NCI-H2171 (cell line): ENCODE data around the gene SCLY.

Experiments
- DNase-seq: peaks from one replicate; lab custom pipeline; 2025; lab: John Stamatoyannopoulos, UW

Gene SCLY

DNA sequence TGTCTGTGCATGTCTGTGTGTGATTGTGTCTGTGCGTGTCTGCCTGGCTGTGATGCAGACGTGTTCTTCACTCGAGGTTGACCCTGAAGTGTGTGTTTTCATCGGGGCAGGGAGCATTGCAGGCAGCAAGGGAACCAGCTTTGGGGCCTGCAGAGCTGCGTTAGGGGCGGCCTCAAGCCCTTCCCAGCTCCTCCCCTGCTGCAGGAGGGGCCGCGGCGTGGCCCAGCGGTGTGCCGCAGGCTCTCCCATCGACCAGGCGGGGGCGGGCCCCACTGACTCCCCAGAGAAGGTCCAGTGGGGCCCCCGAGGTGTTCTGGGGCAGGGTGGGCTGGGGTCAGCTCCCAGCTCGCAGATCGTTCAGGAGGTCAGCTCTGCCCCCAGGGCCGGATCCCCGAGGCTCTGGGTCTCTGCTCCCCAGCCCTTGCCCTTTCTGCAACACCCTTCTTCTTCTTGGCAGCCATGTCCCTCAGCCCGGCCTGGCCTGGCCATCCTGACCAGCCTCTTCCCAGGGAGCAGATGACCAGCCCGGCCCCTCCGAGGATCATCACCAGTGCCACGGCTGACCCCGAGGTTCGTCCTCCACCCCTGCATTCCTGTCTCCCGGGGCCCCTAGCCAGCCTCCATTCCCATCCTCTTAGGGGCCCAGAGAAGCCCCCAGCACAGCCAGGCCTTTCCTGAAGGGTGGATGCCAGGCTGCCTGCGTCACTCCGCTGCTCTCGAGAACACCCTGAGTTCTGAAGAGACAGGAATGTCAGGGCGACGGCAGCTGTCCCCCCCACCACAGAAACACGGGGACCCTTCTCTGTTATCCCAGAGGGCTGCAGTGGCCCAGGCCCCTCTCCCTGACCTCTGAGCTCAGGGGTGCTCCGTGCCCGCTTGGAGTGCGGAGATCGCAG is 66.6 kb downstream of the SCLY start:
- no peak for DNase-seq

DNA sequence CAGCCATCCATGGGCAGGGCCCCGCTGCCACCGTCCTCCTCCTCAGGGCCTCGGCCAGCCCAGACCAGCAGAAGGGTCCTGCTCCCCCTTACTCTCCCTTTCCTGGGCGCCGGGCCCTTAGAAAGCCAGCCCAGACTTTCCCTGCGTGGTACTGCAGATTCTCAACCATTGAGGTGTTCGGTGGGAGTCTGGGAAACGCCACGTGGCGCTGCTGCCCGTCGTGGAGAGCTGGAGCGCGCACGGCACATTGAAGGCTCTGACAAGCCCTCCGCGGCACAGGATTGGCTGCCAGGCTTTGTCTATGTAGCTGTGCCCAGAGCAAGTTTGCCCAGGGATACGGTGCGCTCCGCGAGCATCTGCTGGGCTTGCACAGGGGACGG is 67.2 kb downstream of the SCLY start:
- no peak for DNase-seq

DNA sequence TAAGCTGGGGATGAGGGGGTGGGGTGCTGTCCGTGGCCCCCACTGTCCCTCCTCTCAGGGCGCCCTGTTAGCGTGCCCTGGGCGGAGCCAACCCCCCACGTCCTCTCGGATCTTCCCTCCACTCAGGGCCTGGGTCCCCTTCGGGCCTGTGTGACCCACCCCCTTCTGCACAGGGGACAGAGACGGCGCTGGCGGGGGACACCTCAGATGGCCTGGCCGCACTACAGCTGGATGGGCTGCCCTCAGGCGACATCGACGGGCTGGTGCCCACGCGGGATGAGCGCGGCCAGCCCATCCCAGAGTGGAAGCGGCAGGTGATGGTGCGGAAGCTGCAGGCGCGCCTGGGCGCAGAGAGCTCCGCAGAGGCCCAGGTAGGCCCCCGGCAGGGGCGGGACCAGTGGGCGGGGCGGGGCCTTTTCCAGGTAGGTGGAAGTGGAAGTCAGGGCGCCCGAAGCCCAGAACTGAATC is 67.8 kb downstream of the SCLY start:
- DNase-seq = no peak

DNA sequence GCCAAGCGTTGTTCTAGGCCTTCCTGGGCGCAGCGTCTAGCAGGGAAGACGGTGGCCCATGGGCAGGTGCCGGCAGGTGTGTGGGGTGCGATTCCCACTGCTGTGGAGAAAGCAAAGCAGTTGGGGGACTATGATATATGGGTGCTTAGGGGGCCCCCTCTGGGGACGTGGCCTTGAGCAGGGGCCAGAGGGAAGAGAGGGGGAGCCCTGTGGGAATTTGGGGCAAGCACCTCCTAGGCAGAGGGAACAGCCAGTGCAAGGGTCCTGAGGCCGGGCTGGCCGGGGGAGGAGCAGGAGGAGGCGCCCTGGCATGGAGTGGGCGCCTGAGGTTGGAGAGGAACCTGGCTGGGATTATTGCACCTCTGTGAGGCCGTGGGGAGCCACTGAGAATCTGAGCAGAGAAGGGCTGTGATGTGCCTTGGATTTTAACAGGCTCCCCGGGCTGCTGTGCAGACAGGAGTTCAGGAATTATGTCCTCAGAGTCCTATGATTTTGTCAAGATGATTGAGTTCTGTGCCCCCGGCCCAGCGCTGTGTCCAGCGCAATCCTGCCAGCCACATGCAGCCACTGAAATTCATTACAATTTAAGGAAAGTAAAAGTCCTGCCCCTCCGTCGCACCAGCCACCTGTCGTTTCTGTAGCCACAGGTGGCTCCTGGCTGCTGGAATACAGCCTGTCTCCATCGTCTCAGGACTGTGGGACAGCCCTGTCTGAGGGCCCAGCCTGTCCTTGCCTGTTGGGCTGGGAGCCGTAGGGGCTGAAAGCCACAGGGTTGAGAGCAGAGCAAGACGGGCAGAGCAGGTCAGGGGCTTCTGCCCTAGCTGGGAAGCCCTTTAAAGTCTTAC is 68.6 kb downstream of the SCLY start:
- no peak for DNase-seq

DNA sequence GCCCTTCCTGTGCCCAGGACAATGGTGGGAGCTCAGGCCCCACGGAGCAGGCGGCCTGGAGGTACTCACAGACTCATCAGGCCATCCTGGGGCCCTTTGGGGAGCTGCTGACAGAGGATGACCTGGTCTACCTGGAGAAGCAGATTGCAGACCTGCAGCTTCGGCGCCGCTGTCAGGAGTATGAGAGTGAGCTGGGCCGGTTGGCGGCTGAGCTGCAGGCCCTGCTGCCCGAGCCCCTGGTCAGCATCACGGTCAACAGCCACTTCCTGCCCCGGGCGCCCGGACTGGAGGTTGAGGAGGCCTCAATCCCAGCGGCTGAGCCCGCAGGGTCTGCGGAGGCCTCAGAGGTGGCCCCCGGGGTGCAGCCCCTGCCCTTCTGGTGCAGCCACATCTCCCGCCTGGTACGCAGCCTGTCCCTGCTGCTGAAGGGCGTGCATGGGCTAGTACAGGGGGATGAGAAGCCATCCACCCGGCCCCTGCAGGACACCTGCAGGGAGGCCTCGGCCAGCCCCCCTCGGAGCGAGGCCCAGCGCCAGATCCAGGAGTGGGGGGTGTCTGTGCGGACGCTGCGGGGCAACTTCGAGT is 69.4 kb downstream of the SCLY start:
- no peak for DNase-seq

DNA sequence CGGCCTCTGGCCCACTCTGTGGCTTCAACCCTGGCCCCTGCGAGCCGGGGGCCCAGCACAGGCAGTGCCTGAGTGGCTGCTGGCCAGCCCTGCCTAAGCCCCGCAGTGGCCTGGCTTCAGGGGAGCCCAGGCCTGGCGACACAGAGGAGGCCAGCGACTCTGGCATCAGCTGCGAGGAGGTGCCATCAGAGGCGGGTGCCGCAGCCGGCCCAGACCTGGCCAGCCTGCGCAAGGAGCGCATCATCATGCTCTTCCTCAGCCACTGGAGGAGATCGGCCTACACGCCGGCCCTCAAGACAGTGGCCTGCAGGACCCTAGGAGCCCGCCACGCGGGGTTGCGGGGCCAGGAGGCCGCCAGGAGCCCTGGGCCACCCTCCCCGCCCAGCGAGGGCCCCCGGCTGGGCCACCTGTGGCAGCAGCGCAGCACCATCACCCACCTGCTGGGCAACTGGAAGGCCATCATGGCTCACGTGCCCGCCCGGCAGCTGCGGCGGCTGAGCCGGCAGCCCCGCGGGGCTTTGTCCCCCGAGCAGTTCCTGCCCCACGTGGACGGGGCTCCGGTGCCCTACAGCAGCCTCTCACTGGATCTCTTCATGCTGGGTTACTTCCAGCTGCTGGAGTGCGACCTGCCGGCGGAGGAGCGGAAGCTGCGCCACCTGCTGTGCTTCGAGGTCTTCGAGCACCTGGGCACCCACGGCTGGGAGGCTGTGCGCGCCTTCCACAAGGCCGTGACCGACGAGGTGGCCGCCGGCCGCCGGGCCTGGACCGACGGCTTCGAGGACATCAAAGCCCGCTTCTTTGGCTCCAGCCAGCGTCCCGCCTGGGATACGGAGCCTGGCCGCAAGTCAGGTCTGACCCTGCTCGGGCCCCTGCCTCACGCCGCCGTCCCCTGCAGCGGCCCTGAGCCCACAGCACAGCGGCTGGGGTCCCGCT is 70.2 kb downstream of the SCLY start:
- no peak for DNase-seq

DNA sequence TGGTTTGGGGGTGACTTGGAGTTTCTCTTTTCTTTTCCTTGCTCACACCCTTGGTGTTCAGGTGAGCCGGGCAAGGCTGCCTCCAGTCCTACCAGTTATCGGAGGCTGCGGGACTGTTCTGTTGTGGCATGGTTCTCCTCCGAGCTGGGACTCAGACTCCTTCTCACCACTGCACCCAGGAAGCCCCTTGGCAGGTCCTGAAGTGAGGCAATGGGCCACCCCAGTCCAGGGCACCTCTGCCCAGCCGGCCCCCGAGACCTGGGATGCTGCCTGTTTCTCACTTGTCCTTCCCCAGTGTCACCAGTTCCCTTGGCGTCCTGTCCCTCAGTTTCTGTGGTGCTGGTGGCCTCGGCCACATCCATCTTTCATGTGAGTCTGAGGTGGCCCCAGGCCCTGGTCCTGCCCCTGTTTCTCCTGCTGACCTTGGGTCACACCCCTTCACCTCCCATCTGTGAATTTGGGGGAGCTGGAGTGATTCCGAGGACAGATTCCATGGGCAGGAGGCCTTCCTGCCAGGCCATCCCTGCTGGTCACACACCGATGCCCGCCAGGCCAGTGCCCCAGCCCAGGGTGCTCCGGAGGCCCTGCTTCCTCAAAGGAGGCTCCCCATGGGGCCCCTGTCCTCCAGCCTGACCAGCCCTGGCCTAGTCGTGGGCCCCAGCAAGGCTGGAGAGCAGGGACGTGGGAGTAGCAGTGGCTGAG is 71.1 kb downstream of the SCLY start:
- no peak for DNase-seq

DNA sequence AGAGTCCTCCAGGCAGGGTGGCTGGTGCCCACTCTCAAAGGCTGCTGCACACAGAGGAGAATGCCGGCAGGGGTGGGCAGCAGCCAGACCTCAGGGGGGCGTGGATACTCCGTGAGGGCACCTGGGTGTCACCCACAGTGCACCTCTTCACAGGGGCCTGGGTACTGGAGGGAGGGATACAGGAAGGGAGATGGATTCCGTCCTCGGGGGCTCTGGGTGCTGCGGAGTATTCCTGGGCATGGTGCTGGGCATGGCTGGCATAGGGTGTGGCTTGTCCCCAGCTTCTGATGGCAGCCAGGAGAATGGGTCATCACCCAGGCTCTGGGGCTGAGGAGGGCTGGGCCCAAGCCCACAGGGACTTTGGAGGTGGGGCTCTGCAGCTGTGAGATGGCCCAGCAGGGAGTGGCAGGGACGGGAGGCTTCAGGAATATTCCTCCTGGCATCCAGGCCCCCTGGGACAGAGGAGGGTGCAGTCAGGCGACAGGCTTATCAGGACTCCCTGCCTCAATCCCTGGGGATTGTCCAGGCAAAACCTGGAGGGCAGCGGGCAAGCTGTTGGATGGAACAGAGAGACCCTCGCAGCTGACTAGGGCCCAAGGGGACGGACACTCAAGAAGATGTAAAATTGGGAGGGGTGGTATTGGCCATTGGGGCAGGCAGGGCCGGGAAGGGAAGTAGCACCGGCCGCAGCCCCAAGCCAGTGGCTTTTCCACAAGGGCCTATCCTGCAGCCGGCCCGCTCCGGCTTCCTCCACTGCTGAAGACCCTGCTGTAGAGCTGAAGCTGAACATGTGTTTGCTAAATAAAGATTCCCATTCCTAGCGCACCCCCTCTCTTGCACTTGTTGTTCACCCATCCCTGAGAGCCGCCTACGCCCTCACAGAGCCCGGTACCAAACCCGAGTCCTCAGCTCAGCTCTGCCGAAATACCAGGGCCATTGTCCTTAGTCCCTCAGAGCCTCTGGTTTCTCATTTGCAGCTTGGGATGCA is 72.0 kb downstream of the SCLY start:
- DNase-seq = no peak

DNA sequence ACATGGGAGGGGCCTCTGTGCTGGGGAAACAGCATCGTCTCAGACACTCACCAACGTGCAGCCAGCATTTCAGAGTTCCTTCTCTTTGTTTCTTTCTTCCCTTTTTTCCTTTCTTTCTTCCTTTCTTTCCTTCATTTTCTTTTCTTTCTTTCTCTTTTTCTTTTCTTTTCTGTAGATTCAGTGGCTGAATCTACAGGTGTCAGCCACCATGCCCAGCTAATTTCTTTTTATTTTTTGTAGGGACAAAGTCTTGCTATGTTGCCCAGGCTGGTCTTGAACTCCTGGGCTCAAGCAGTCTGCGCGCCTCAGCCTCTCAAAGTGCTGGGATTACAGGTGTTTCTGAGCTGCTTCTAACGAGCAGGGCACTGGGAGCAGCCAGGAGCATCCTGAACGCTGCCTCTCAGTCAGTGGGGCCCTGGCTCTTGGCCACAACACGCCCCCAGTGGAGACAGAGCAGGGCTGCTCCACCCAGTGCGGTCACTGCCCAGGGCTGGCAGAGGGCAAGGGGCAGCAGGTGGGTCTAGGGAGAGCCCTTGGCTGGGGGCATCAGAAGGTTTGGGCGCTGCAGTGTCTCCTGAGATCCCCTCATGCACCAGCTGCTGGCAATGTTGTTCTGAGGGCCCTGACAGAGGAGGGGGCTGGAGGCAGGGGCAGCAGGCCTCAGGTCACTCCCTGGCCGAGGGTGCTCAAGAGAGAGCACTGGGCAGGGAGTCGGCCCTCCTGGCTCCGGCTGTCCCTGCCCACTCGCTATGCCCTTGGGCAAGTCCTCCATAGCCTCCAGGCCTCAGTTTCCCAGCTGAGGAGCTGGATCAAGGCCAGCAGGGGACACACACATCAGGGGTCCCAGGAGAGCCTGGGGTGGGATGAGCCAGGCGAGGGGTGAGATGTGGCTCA is 72.9 kb downstream of the SCLY start:
- no peak for DNase-seq

DNA sequence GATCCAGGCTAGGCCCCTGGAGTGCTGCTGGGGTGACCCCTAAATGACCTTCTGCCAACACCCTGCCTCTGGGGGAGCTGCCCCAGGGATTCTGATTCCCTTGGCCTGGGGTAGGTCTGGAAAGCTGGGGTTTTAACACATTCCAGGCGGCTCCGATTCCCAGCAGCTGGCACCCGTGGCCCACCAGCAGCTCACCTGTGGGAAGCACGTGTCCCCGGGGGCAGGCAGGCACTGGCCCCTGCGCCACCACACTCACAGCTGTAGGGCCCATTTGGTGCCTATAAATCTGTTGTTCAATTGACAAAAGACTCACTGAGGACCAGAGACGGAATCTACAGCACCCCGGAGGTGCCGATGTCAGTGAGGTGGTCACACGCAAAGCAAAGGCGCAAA is 73.6 kb downstream of the SCLY start:
- DNase-seq = no peak

DNA sequence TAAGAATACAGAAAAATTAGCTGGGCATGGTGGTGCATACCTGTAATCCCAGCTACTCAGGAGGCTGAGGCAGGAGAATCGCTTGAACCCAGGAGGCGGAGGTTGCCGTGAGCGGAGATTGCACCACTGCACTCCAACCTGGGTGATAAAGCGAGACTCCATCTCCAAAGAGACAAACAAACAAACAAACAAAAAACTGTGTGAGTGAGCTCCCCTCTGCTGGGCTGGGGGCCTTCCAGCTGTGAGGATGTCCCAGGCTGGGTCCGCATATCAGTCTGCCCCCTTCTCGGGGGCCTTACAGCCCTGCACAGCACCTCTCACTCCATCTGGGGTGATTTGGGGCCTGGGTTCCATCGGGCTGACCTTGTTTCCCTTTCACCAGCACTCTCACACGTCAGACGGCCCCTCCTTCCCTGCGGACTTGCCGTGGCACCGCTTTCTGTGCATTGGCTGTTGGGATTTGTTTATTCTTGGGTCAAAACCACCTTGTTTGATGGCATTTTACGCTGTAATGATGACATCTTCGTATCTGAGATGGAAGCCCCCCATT is 74.9 kb downstream of the SCLY start:
- no peak for DNase-seq

DNA sequence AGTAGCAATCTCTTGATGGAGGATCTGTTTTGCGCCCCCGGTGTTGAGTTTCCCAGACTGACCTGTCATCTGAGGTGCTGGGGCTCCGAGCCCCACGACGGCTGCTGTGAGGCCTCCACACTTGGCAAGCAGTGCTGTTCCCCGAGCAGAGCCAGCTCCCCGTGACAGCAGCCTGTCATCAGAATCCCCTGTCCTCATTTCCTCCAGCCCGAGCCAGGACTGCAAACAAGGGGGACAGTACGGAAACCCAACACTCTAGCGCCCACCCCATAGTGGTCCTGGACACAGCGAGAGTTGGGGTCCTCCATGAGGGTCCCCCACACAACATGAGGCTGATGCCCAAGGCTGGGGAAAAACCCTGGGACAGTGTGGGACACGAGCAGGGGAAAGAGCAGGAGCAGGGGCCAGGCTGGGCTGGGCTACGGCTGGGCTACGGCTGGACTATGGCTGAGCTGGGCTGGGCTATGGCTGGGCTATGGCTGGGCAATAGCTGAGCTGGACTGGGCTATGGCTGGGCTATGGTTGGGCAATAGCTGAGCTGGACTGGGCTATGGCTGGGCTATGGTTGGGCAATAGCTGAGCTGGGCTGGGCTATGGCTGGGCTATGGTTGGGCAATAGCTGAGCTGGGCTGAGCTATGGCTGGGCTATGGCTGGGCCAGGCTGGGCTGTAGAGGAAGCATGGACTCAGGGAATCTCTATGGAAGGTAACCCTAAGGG is 76.2 kb downstream of the SCLY start:
- no peak for DNase-seq

DNA sequence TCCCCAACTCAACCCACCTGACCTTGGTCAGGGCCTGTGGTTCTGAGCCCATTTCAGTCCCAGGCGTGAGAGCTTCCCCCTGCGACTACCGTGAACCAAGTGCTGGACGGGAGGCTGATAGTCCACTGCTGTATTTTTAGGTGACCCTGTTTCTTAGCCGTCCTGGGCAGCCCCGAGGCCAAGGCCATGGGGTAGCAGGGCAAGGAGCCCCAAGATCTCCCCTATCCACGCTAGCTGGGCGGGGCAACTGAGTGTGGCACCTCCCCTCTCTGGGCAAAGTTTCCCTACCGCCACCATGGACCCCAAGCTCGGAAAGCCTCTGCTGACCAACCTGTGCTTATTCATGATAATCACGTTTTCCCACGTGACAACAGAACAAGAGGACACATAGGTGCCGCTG is 77.1 kb downstream of the SCLY start:
- no peak for DNase-seq

DNA sequence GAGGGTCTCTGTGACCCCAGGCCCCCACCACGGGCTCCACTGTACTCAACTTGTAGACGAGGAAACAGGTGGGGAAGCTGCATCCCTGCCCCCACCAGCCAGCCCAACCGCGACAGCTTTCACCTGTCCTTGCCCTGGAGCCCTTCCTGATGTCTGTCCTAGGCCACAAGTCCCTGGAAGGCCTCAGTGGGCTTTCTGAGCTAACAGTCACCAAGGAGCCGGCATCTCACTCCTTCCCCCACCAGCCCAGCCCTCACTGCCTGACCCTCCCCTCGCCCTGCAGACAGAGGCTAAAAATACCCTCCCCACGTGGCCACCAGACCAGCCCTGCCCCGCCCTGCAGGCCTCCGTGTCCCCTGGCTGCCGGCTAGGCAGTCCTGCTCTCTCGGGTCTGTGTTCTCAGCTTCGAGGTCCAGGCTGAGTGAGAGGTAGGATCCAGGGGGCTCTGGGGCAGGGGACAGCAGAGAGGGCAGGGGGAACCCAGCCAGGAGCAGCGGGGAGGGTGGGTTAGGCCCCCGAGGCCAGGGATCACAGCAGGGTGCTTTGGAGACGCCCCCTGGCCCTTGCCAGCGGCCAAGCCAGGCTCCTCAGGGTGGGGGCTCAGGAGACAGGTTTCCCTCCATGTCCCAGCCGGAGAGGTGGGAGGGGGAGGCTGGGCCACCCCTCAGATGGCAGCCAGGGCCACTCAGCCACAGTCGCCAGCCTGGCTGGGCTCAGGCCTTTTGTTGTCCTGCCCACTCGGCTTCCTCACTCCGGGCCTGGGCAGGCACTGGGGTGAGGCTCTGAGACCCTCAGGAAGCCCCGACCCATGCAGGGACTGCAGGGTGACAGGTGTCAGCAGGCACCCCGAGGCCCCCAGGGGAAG is 77.8 kb downstream of the SCLY start, which contains the start of gene KLHL30:
KLHL30 (plus strand) TSS at position 338 of the 865 bp plus-strand sequence. CDS start 2,087 bp downstream, outside the sequence.
- no peak for DNase-seq

DNA sequence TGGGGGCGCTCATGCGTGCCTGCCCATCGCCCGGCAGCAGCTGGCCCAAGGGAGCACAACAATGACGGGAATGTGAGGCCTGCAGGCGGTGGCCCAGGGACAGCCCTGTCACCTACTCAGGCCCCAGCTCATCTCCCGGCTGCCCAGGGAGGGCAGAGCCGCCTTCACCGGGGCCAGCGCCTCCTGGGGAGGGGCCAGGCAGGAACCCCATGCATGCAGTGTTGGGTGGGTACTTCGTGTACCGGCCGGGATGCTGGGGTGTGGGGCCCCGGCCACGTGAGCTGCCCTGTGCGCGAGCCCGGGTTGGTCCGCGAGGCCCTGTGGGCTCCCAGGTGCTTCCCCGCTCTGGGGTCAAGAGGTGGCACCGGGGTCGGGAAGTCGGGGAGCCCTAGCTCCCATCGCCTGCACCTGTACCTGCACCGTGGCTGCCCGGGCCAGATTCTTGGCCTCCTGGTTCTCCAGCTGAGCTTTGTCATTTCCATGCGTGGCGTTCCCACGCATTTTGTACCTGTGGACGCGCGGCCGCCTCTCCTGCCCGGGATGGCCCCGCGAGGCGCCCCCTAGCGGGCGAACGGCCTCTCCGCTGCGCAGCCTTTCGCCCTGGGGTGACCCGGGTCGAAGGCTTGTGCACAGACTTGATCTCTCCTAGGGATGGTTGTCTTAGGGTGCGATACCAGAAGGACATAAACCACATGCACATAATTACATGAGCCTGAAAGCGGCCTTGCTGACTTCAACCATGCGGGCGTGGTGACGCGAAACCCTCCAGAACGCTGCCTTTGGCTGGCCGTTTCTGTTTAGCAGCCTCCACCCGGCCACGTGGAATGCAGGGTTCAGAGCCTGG is 78.6 kb downstream of the SCLY start:
- DNase-seq = no peak

DNA sequence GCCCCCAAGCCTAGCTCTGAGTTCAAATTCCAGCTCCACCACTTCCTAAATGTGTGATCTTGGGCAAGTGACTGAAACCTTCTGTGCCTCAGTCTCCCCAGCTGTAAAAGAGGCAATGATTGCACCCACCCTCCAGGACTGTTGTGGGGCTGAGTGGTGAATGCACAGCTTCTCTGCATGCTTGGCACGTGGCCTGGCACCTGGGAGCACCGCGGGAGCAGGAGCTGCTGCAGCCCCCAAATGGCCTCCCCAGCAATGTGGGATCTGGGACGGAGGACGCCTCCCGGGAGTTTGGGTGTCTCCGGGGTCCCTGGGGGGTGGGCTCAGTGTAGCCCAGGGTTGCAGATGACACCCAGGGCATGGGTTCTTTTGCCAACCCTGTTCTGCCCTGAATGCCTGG is 79.2 kb downstream of the SCLY start:
- no peak for DNase-seq
